ENCODE measurements around the gene ADGRF1.

The ADGRF1 gene

GRCh38 chr6:46973029-46973428 is 69.1 kb downstream of the ADGRF1 start:
- DNase-seq = no peak

- DNase-seq = no peak
Measured at GRCh38 chr6:46972531-46972930, 69.6 kb downstream of the ADGRF1 start.

GRCh38 chr6:46969206-46969605 is 72.9 kb downstream of the ADGRF1 start:
- DNase-seq = no peak

GRCh38 chr6:46967826-46968349 is 74.2 kb downstream of the ADGRF1 start:
- no peak for DNase-seq

GRCh38 chr6:46964716-46965519 is 77.2 kb downstream of the ADGRF1 start:
- DNase-seq = no peak

- no peak for DNase-seq
Measured at GRCh38 chr6:46963626-46964025, 78.5 kb downstream of the ADGRF1 start.

GRCh38 chr6:46963039-46963438 is 79.1 kb downstream of the ADGRF1 start:
- DNase-seq = no peak

- no peak for DNase-seq
Measured at GRCh38 chr6:46961711-46962110, 80.4 kb downstream of the ADGRF1 start.

GRCh38 chr6:46961232-46961631 is 80.9 kb downstream of the ADGRF1 start:
- no peak for DNase-seq

- no peak for DNase-seq
Measured at GRCh38 chr6:46959419-46959818, 82.7 kb downstream of the ADGRF1 start.

GRCh38 chr6:46956409-46956808 is 85.7 kb downstream of the ADGRF1 start:
- DNase-seq = no peak

GRCh38 chr6:46954837-46955451 is 87.2 kb downstream of the ADGRF1 start:
- no peak for DNase-seq

GRCh38 chr6:46953921-46954320 is 88.2 kb downstream of the ADGRF1 start:
- DNase-seq = no peak

- DNase-seq = no peak
Measured at GRCh38 chr6:46949632-46950280, 92.4 kb downstream of the ADGRF1 start.

GRCh38 chr6:46948699-46949098 is 93.4 kb downstream of the ADGRF1 start:
- no peak for DNase-seq
